HepG2 (cell line): Measurements from ENCODE around the gene ZFP3. TPM values are rescaled to one million over a fixed set of nuclear protein-coding genes. Genes with fewer than 3 reads are reported as not detected.

Experiments
- ATF6 ChIP-seq: sonication (generic); formaldehyde crosslinking; conservative IDR thresholded peaks from 2 replicates; pipeline ENCODE4 v1.4.0; 2020; ENCODE audit warnings: missing genetic modification reagents
- CREB1 ChIP-seq, 2 experiments: fragments of 450-650 bp in 1 of 2; IDR thresholded peaks; 2 replicates each; pipeline ENCODE4 v1.6.1; 2016 to 2017; ENCODE audit warnings: control low read depth in 1 of 2, mild to moderate bottlenecking in 1 of 2, missing compliant biosample characterization in 1 of 2, missing genetic modification characterization in 1 of 2
- E2F1 ChIP-seq: sonication (generic); formaldehyde crosslinking; IDR thresholded peaks from 2 replicates; pipeline ENCODE4 v1.5.0; 2020; ENCODE audit warnings: missing genetic modification reagents
- EED ChIP-seq: sonication (generic); formaldehyde crosslinking; IDR thresholded peaks from 2 replicates; pipeline ENCODE4 v1.5.0; 2020; ENCODE audit warnings: mild to moderate bottlenecking, missing genetic modification reagents
- KDM1A ChIP-seq: IDR thresholded peaks from 2 replicates; pipeline ENCODE4 v1.6.1; 2016; ENCODE audit warnings: missing compliant biosample characterization
- KMT2B ChIP-seq: IDR thresholded peaks from 2 replicates; pipeline ENCODE4 v1.6.1; 2016; ENCODE audit warnings: missing genetic modification reagents, missing compliant biosample characterization
- SALL2 ChIP-seq: sonication (generic); formaldehyde crosslinking; IDR thresholded peaks from 2 replicates; pipeline ENCODE4 v1.8.1; 2023; ENCODE audit warnings: mild to moderate bottlenecking, missing genetic modification reagents, inconsistent platforms
- SCMH1 ChIP-seq: sonication (generic); formaldehyde crosslinking; IDR thresholded peaks from 2 replicates; pipeline ENCODE4 v1.9.0; 2021; ENCODE audit warnings: missing genetic modification reagents, mild to moderate bottlenecking, borderline replicate concordance
- ZBTB25 ChIP-seq: IDR thresholded peaks from 2 replicates; pipeline ENCODE4 v1.6.1; 2018; ENCODE audit warnings: missing genetic modification reagents
- ZBTB42 ChIP-seq: sonication (generic); formaldehyde crosslinking; IDR thresholded peaks from 2 replicates; pipeline ENCODE4 v1.5.0; 2020; ENCODE audit warnings: mild to moderate bottlenecking, missing genetic modification reagents
- ZNF496 ChIP-seq: sonication (generic); formaldehyde crosslinking; IDR thresholded peaks from 2 replicates; pipeline ENCODE4 v1.8.1; 2023; ENCODE audit warnings: mild to moderate bottlenecking, moderate library complexity, missing genetic modification reagents; ENCODE audit not compliant: insufficient replicate concordance
- ZNF576 ChIP-seq: sonication (generic); formaldehyde crosslinking; IDR thresholded peaks from 2 replicates; pipeline ENCODE4 v1.4.0; 2020; ENCODE audit warnings: mild to moderate bottlenecking, missing genetic modification reagents
- ZNF609 ChIP-seq: sonication (generic); formaldehyde crosslinking; IDR thresholded peaks from 2 replicates; pipeline ENCODE4 v1.4.0; 2020; ENCODE audit warnings: mild to moderate bottlenecking, missing genetic modification reagents, borderline replicate concordance
- ZNF691 ChIP-seq: sonication (generic); formaldehyde crosslinking; IDR thresholded peaks from 2 replicates; pipeline ENCODE4 v1.4.0; 2020; ENCODE audit warnings: missing genetic modification reagents, low read depth, mild to moderate bottlenecking, borderline replicate concordance
- polyA plus RNA-seq, 8 experiments: library from polyadenylated mRNA; depleted of rRNA in 3 of 8; stranded (reverse) in 7 of 8; unstranded in 1 of 8; fragments of >200 nt; fragmentation: Illumina TruSeq in 4 of 8; extraction: Trizol in 4 of 8; gene quantifications; 2 replicates each; pipeline versions ENCODE4 v1.2.1 to v1.2.3, GENCODE V29; 2011 to 2016; ENCODE audit warnings: low read depth in 4 of 8, missing spikeins in 1 of 8, mixed read lengths in 1 of 8; ENCODE audit not compliant: insufficient read depth in 1 of 8
- total RNA-seq, 5 experiments: library from RNA; depleted of rRNA; stranded (reverse); fragments of >200 nt; fragmentation: Illumina TruSeq; extraction: Trizol; gene quantifications; 2 replicates each; pipeline ENCODE4 v1.2.3, GENCODE V29; 2016; ENCODE audit warnings: low read depth in 1 of 5

The ZFP3 gene
- total and polyA plus RNA-seq, 2 of the 13 experiments (the other 11 are each of a cell fraction or from before 2014, with no cell fraction given): not detected

GRCh38 chr17:5111402-5112204 lies 33.3 kb downstream of the ZFP3 start, which contains the start of gene ZNF232 (continued):
- TF ChIP-seq SALL2 (CRISPR knock-in tag): peak; percentile 92
- no peak for TF ChIP-seq ZNF496 (CRISPR knock-in tag)
- peak; percentile 76; the same call in 1 of the 2 replicates for TF ChIP-seq ZBTB25 (CRISPR knock-in tag)
- no peak for TF ChIP-seq ZNF576 (CRISPR knock-in tag)
- no peak for TF ChIP-seq ATF6 (CRISPR knock-in tag)
- peak; percentile 55; the same call in 1 of the 2 replicates for TF ChIP-seq EED (CRISPR knock-in tag)
- TF ChIP-seq ZBTB42 (CRISPR knock-in tag): peak; percentile 90; the same call in 1 of the 2 replicates
- TF ChIP-seq SCMH1 (CRISPR knock-in tag): no peak
- TF ChIP-seq KDM1A (CRISPR knock-in tag): no peak
- no peak; the same call in 1 of the 2 replicates for TF ChIP-seq ZNF691
- TF ChIP-seq KMT2B (CRISPR knock-in tag): peak; percentile 68; the same call in 1 of the 2 replicates
- peak; percentile 97 for TF ChIP-seq E2F1 (CRISPR knock-in tag)
- TF ChIP-seq ZNF609 (CRISPR knock-in tag): peak; percentile 54; the same call in 1 of the 2 replicates
- TF ChIP-seq CREB1 (IDR thresholded peaks at IDR 0.05): no peak
- TF ChIP-seq CREB1 (CRISPR knock-in tag; IDR thresholded peaks at IDR 0.05): peak; percentile 51; the same call in 1 of the 2 replicates
